H1 (cell line): ENCODE data around the gene AGAP3. TPM values are rescaled to one million over a fixed set of nuclear protein-coding genes. Genes with fewer than 3 reads are reported as not detected.

Experiments used
- CTCF ChIA-PET: fragments of 300-600 bp; sonication (Branson Sonifier 250); formaldehyde crosslinking; loops from one replicate; lab custom pipeline; 2021; ENCODE audit not compliant: partially characterized antibody; lab: Charles Lee
- POLR2A ChIA-PET: fragments of 300-600 bp; sonication (Branson Sonifier 250); formaldehyde crosslinking; loops from one replicate; lab custom pipeline; 2021; ENCODE audit warnings: inconsistent platforms; ENCODE audit not compliant: partially characterized antibody; lab: Charles Lee
- DNase-seq, 2 experiments: peaks; one replicate each; pipeline versions ENCODE4 v3.0.0 to v3.0.0-alpha.2; 2010 to 2022; ENCODE audit warnings: low spot score in 2 of 2, low read depth in 1 of 2, mixed read lengths in 1 of 2
- FAIRE-seq: peaks from 2 replicates; lab custom pipeline; 2011; peaks lifted over from hg19 to GRCh38; lab: Jason Lieb, UNC
- H2AFZ ChIP-seq: 2 replicates; pipeline ENCODE4 v1.8.1; 2012; ENCODE audit warnings: low read length, inconsistent platforms
- H2AK5ac ChIP-seq: 2 replicates; pipeline ENCODE4 v1.6.1; 2013; ENCODE audit warnings: low read depth, low read length
- H2BK120ac ChIP-seq: replicated peaks from 2 replicates; pipeline ENCODE3; 2013; ENCODE audit warnings: low read depth, low read length, inconsistent platforms
- H2BK12ac ChIP-seq: 2 replicates; pipeline ENCODE4 v1.6.1; 2013; ENCODE audit warnings: low read depth, low read length
- H2BK15ac ChIP-seq: 2 replicates; pipeline ENCODE4 v1.6.1; 2013; ENCODE audit warnings: low read length
- H2BK20ac ChIP-seq: 2 replicates; pipeline ENCODE4 v1.6.1; 2013; ENCODE audit warnings: low read length
- H2BK5ac ChIP-seq: 2 replicates; pipeline ENCODE4 v1.6.1; 2013; ENCODE audit warnings: low read depth, low read length
- H3K14ac ChIP-seq: 2 replicates; pipeline ENCODE4 v1.6.1; 2013; ENCODE audit warnings: inconsistent platforms; ENCODE audit not compliant: insufficient read length
- H3K18ac ChIP-seq: 2 replicates; pipeline ENCODE4 v1.6.1; 2013; ENCODE audit warnings: low read length; ENCODE audit errors: extremely low read depth
- H3K23ac ChIP-seq: 2 replicates; pipeline ENCODE4 v1.6.1; 2013; ENCODE audit warnings: inconsistent platforms; ENCODE audit not compliant: insufficient read length
- H3K23me2 ChIP-seq: 2 replicates; pipeline ENCODE4 v1.6.1; 2013; ENCODE audit warnings: low read depth, low read length
- H3K27ac ChIP-seq: 2 replicates; pipeline ENCODE4 v1.6.1; 2011; ENCODE audit warnings: low read depth, low read length, inconsistent platforms
- H3K27me3 ChIP-seq, 4 experiments: replicated peaks in 1 of 4; 1 replicate in 1 of 4; 2 replicates in 3 of 4; pipeline versions ENCODE4 v1.6.1 to v1.8.1; 2011 to 2013; ENCODE audit warnings: low read length in 3 of 4, mild to moderate bottlenecking in 3 of 4, inconsistent platforms in 2 of 4, mixed read lengths in 2 of 4, moderate library complexity in 1 of 4; ENCODE audit not compliant: control insufficient read depth in 3 of 4, insufficient read depth in 3 of 4; ENCODE audit errors: extremely low read depth in 1 of 4
- H3K36me3 ChIP-seq, 4 experiments: 2 replicates each; pipeline versions ENCODE4 v1.6.1 to v1.8.1; 2011 to 2013; ENCODE audit warnings: mild to moderate bottlenecking in 4 of 4, low read length in 3 of 4, moderate library complexity in 2 of 4, control low read depth in 1 of 4, inconsistent platforms in 1 of 4; ENCODE audit not compliant: insufficient read depth in 4 of 4, control insufficient read depth in 2 of 4
- H3K4ac ChIP-seq: replicated peaks from 2 replicates; pipeline ENCODE3; 2013; ENCODE audit warnings: low read length, low read depth, mixed read lengths, inconsistent platforms; ENCODE audit not compliant: insufficient read length
- H3K4me1 ChIP-seq, 4 experiments: replicated peaks in 1 of 4; 1 replicate in 1 of 4; 2 replicates in 3 of 4; pipeline versions ENCODE4 v1.6.1 to v1.8.1; 2011 to 2013; ENCODE audit warnings: low read length in 3 of 4, inconsistent platforms in 2 of 4, mixed read lengths in 1 of 4; ENCODE audit not compliant: insufficient read depth in 4 of 4, control insufficient read depth in 3 of 4
- H3K4me2 ChIP-seq, 2 experiments: 2 replicates each; pipeline versions ENCODE4 v1.6.1 to v1.8.1; 2011 to 2013; ENCODE audit warnings: low read depth in 2 of 2, low read length in 2 of 2, control low read depth in 1 of 2, inconsistent platforms in 1 of 2, mild to moderate bottlenecking in 1 of 2; ENCODE audit not compliant: insufficient read depth in 1 of 2
- H3K4me3 ChIP-seq, 4 experiments: fragments of 200-600, 300-600 bp in 1 of 4; sonication (generic), shearing (Covaris generic), sonication (Bioruptor Twin) in 1 of 4; 2 replicates each; pipeline versions ENCODE4 v1.5.1 to v1.8.1; 2011 to 2016; ENCODE audit warnings: low read length in 4 of 4, low read depth in 3 of 4, control low read depth in 2 of 4, inconsistent platforms in 2 of 4, mild to moderate bottlenecking in 2 of 4, mixed read lengths in 1 of 4, moderate library complexity in 1 of 4; ENCODE audit not compliant: insufficient read depth in 2 of 4; ENCODE audit errors: extremely low read depth in 1 of 4
- H3K56ac ChIP-seq: replicated peaks from 2 replicates; pipeline ENCODE3; 2013; ENCODE audit warnings: low read depth, mild to moderate bottlenecking, mixed read lengths, low read length, inconsistent platforms; ENCODE audit not compliant: insufficient read length
- H3K79me1 ChIP-seq: 2 replicates; pipeline ENCODE4 v1.6.1; 2013; ENCODE audit warnings: low read depth, low read length, control low read depth
- H3K79me2 ChIP-seq, 2 experiments: 2 replicates each; pipeline versions ENCODE4 v1.6.1 to v1.8.1; 2012 to 2013; ENCODE audit warnings: low read length in 2 of 2, mild to moderate bottlenecking in 2 of 2, inconsistent platforms in 1 of 2; ENCODE audit not compliant: insufficient read depth in 2 of 2, control insufficient read depth in 1 of 2
- H3K9ac ChIP-seq, 4 experiments: replicated peaks in 1 of 4; 1 replicate in 1 of 4; 2 replicates in 3 of 4; pipeline versions ENCODE4 v1.6.1 to v1.8.1; 2011 to 2013; ENCODE audit warnings: low read depth in 3 of 4, low read length in 3 of 4, control low read depth in 2 of 4, mild to moderate bottlenecking in 2 of 4, moderate library complexity in 2 of 4, inconsistent platforms in 1 of 4; ENCODE audit errors: extremely low read depth in 1 of 4
- H3K9me3 ChIP-seq, 2 experiments: 2 replicates each; pipeline versions ENCODE4 v1.6.1 to v1.8.1; 2012 to 2013; ENCODE audit warnings: mild to moderate bottlenecking in 2 of 2, moderate library complexity in 2 of 2, control low read depth in 1 of 2, inconsistent platforms in 1 of 2, low read depth in 1 of 2, low read length in 1 of 2, mixed read lengths in 1 of 2; ENCODE audit not compliant: insufficient read depth in 2 of 2
- H4K20me1 ChIP-seq, 2 experiments: replicated peaks in 1 of 2; 2 replicates each; pipeline versions ENCODE3 to v1.8.1; 2011 to 2013; ENCODE audit warnings: inconsistent platforms in 2 of 2, low read length in 2 of 2, mild to moderate bottlenecking in 1 of 2; ENCODE audit not compliant: insufficient read depth in 2 of 2, control insufficient read depth in 1 of 2
- H4K5ac ChIP-seq: 2 replicates; pipeline ENCODE4 v1.6.1; 2013; ENCODE audit warnings: low read length, low read depth, mixed read lengths, inconsistent platforms; ENCODE audit not compliant: insufficient read length
- H4K8ac ChIP-seq: 2 replicates; pipeline ENCODE4 v1.8.0; 2013; ENCODE audit warnings: mild to moderate bottlenecking, moderate library complexity, low read length, inconsistent platforms; ENCODE audit not compliant: insufficient read depth; ENCODE audit errors: extremely low read depth
- H4K91ac ChIP-seq: replicated peaks from 2 replicates; pipeline ENCODE3; 2013; ENCODE audit warnings: low read length, mixed read lengths, inconsistent platforms; ENCODE audit not compliant: insufficient read length
- CREB1 ChIP-seq: IDR thresholded peaks from 2 replicates; pipeline ENCODE4 v1.6.1; 2012; ENCODE audit warnings: inconsistent platforms
- CTBP2 ChIP-seq: IDR thresholded peaks from 2 replicates; pipeline ENCODE4 v1.7.0; 2011; ENCODE audit warnings: borderline replicate concordance, mild to moderate bottlenecking, moderate library complexity, mixed read lengths, low read length; ENCODE audit not compliant: insufficient read depth, insufficient read length
- EP300 ChIP-seq, 2 experiments: IDR thresholded peaks; 1 replicate in 1 of 2; 2 replicates in 1 of 2; pipeline ENCODE4 v1.6.1; 2011 to 2012; ENCODE audit warnings: low read depth in 2 of 2, low read length in 2 of 2, mild to moderate bottlenecking in 2 of 2, borderline replicate concordance in 1 of 2, inconsistent platforms in 1 of 2, moderate library complexity in 1 of 2
- JUND ChIP-seq: IDR thresholded peaks from 2 replicates; pipeline ENCODE4 v1.6.1; 2011; ENCODE audit warnings: mild to moderate bottlenecking, improper control_type of control experiment, low read length
- PHF8 ChIP-seq: fragments of 200-600 bp; sonication (generic); conservative IDR thresholded peaks from 2 replicates; pipeline ENCODE4 v1.7.1; 2012; ENCODE audit warnings: low read depth, mild to moderate bottlenecking, inconsistent platforms, low read length, moderate library complexity
- SIN3A ChIP-seq, 2 experiments: IDR thresholded peaks in 1 of 2; conservative IDR thresholded peaks in 1 of 2; 2 replicates each; pipeline ENCODE4 v1.6.1; 2011 to 2012; ENCODE audit warnings: low read length in 2 of 2, improper control_type of control experiment in 1 of 2, low read depth in 1 of 2, mild to moderate bottlenecking in 1 of 2
- TBP ChIP-seq: IDR thresholded peaks from 2 replicates; pipeline ENCODE4 v1.6.1; 2011; ENCODE audit warnings: low read depth, low read length, improper control_type of control experiment
- WGBS, 2 experiments: shearing (Covaris generic) in 1 of 2; methylation state at CpG; one replicate each; pipeline versions ENCODE4 v1.1.6 to v1.1.7; 2013 to 2015; ENCODE audit warnings: low lambda C conversion rate in 2 of 2, mixed read lengths in 2 of 2, inconsistent platforms in 1 of 2, low coverage in 1 of 2, missing lambda C conversion rate in 1 of 2; ENCODE audit not compliant: insufficient replicate concordance in 2 of 2, insufficient coverage in 1 of 2, insufficient read length in 1 of 2; ENCODE audit errors: extremely low coverage in 1 of 2, missing lambda C conversion rate in 1 of 2; 5-methylcytosine and 5-hydroxymethylcytosine counted together
- polyA plus RNA-seq, 7 experiments: library from polyadenylated mRNA; depleted of rRNA in 3 of 7; stranded (reverse) in 5 of 7; unstranded in 2 of 7; fragments of >200 nt in 5 of 7; fragments of 200-250 nt in 2 of 7; gene quantifications; 1 replicate in 5 of 7; 2 replicates in 1 of 7; 4 replicates in 1 of 7; pipeline versions ENCODE4 v1.2.1 to v1.2.3, GENCODE V29; 2011 to 2013; ENCODE audit warnings: missing spikeins in 2 of 7, mixed read lengths in 2 of 7
- total RNA-seq: library from RNA; stranded (reverse); fragmentation: NEBNext Ultra II Directional; extraction: Animal tissue kit (Norgen Biotek cat#: 25700); gene quantifications from 2 replicates; pipeline ENCODE4 v1.2.1, GENCODE V29; 2021

AGAP3 gene
- total and polyA plus RNA-seq, 2 of the 8 experiments (the other 6 are each of a cell fraction or from before 2014, with no cell fraction given): 66.4 to 120 TPM

DNA sequence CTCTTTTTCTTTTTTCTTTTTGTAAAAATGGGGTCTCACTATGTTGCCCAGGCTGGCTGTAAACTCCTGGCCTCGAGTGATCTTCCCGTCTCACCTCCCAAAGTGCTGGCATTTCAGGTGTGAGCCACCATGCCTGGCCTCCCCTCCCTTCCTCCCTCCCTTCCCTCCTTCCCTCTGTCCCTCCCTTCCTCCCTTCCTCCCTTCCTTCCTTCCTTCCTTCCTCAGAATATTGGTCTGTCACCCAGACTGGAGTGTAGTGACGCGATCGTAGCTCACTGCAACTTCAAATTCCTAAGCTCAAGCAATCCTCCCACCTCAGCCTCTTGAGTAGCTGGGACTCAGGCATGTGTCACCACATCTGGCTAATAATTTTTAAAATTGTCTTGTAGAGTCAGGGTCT, 8.4 kb downstream of the AGAP3 start:
- Histone ChIP-seq H2AFZ (no peak overlapping the region), H3K23ac (no peak overlapping the region), H3K4ac (no peak overlapping the region), H3K56ac (no peak overlapping the region), H3K79me2 (peaks cover 11 to 84% of the 10 kb centered on the region in 2 experiments; a peak in 3 of 4 replicates), H3K23me2 (no peaks in the 10 kb centered on the region), H3K79me1 (peaks cover 18% of the 10 kb centered on the region), H3K36me3 (no peaks in the 10 kb centered on the region), H3K4me3 (no peak overlapping the region), H2AK5ac (no peak overlapping the region; the same call in 1 of the 2 replicates), H3K18ac (no peak overlapping the region), H2BK15ac (no peak overlapping the region), H3K14ac (no peak overlapping the region), H3K9me3 (no peaks in the 10 kb centered on the region), H2BK20ac (no peak overlapping the region), H2BK5ac (no peak overlapping the region), H3K27me3 (peaks cover 0 to 4% (median 0%) of the 10 kb centered on the region in 4 experiments; a peak in 2 of 7 replicates), H4K91ac (no peak overlapping the region), H3K4me2 (no peak overlapping the region), H4K8ac (no peak overlapping the region), H3K27ac (no peak overlapping the region), H3K9ac (no peak overlapping the region), H4K5ac (no peak overlapping the region), H2BK120ac (no peak overlapping the region), H2BK12ac (no peak overlapping the region), H3K4me1 (peaks cover 0 to 7% (median 4%) of the 10 kb centered on the region in 4 experiments; a peak in 4 of 7 replicates), H4K20me1 (peaks cover 37 to 47% of the 10 kb centered on the region in 2 experiments)
- 97% methylated on average over 5 of the region's 5 CpGs; no CpG with 5 or more reads in 1 of the 2 experiments for WGBS, 2 experiments
- no peak for DNase-seq
- ChIA-PET POLR2A (interaction anchor here (0.6 to 1.0 kb wide), 3 partner anchors 9 to 148 kb away, joined by 3 to 4 read pairs (median 4); no protein-coding TSS in a partner anchor), CTCF (interaction anchor here (0.7 to 15.1 kb wide), 9 partner anchors 10 to 197 kb away, joined by 3 to 448 read pairs (median 5); no protein-coding TSS in a partner anchor)
- no peak for TF ChIP-seq SIN3A (conservative IDR thresholded peaks at IDR 0.05 in 1 of 2, IDR thresholded peaks at IDR 0.05 in 1 of 2; ENCODE audit: low read depth in 1 of 2, low read length in 2 of 2)
- TF ChIP-seq TBP: no peak
- TF ChIP-seq PHF8: no peak
- TF ChIP-seq CTBP2: no peak
- TF ChIP-seq JUND: no peak
- no peak for TF ChIP-seq CREB1
- no peak for TF ChIP-seq EP300 (IDR thresholded peaks at IDR 0.05; ENCODE audit: borderline replicate concordance in 1 of 2, low read depth in 2 of 2, low read length in 2 of 2)
- no peak for FAIRE-seq
